Measurements from ENCODE around the gene RBM33. TPM values are rescaled to one million over a fixed set of nuclear protein-coding genes. Genes with fewer than 3 reads are reported as not detected.

RBM33 gene
- total RNA-seq, 1 donor from 2014 or later = 73.2 TPM

DNA sequence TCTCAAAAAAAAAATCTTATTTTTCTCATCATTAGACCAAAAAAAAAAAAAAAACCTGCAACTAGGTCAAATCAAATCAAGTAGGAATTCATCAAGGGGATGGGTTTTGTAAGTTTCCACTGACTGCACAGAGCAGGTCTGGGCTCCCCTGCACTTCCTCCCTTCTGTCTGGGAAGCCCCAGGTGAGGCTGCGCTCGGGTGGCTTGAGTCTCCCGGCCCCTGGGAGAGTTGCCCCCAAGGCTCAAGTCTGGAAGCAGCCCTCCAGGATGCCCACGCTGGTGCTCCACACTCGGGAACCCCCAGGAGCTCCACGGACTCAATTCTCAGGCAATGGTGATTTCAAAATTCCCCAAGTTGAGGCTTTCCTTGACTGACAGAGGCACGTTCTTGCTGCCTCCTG lies 41.7 kb upstream of the RBM33 start:
- Mint-ChIP-seq H3K9me3 (peaks cover 6% of the 10 kb centered on the region), H3K36me3 (ENCODE audit: low read depth) (peaks cover 8% of the 10 kb centered on the region), H3K4me1 (peaks cover 6% of the 10 kb centered on the region), H3K27me3 (ENCODE audit: low read depth) (peaks cover 12% of the 10 kb centered on the region), H3K27ac (ENCODE audit: unreplicated experiment) (no peak overlapping the region), H3K4me3 (no peak overlapping the region)
- no peak for DNase-seq (ENCODE audit: low read depth, low spot score)
- TF ChIP-seq, protein P1, sequence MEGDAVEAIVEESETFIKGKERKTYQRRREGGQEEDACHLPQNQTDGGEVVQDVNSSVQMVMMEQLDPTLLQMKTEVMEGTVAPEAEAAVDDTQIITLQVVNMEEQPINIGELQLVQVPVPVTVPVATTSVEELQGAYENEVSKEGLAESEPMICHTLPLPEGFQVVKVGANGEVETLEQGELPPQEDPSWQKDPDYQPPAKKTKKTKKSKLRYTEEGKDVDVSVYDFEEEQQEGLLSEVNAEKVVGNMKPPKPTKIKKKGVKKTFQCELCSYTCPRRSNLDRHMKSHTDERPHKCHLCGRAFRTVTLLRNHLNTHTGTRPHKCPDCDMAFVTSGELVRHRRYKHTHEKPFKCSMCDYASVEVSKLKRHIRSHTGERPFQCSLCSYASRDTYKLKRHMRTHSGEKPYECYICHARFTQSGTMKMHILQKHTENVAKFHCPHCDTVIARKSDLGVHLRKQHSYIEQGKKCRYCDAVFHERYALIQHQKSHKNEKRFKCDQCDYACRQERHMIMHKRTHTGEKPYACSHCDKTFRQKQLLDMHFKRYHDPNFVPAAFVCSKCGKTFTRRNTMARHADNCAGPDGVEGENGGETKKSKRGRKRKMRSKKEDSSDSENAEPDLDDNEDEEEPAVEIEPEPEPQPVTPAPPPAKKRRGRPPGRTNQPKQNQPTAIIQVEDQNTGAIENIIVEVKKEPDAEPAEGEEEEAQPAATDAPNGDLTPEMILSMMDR (conservative IDR thresholded peaks at IDR 0.05) = no peak

DNA sequence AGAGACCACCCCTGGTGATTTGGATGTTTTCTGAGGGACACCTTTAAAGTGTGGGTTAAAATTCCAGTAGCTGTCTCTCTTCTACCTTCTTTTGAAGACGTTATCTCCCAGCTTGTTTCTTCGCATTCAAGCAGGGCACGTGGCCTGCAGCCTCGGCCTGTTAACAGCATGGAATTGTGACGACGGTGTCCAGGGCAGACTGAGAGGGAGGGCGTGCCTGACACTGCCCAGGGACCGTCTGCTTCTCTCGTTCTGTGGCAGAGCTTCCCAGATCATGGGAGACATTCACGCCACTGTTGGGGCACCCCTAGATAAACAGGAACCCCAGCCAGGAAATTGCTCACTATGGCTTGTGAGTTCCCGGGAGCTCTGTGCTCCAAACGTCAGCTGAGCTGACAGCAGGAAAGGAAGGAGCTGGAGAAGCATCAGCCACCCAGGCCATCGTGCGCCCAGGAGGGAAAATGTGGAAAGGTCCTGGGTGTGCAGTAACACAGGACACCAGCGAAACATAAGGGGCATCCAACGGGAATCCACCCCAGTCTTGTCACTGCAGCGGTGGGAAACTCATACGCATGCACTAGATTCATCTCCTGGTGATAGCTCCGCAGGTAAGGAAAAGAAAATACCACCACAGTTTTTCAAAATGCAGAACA lies 41.1 kb upstream of the RBM33 start:
- Mint-ChIP-seq H3K36me3 (ENCODE audit: low read depth) (peaks cover 10% of the 10 kb centered on the region), H3K27me3 (ENCODE audit: low read depth) (peaks cover 12% of the 10 kb centered on the region), H3K4me1 (peaks cover 6% of the 10 kb centered on the region), H3K27ac (ENCODE audit: unreplicated experiment) (no peak overlapping the region), H3K9me3 (peaks cover 8% of the 10 kb centered on the region), H3K4me3 (no peak overlapping the region)
- TF ChIP-seq, protein P1 (conservative IDR thresholded peaks at IDR 0.05) = no peak
- no peak for DNase-seq (ENCODE audit: low read depth, low spot score)

DNA sequence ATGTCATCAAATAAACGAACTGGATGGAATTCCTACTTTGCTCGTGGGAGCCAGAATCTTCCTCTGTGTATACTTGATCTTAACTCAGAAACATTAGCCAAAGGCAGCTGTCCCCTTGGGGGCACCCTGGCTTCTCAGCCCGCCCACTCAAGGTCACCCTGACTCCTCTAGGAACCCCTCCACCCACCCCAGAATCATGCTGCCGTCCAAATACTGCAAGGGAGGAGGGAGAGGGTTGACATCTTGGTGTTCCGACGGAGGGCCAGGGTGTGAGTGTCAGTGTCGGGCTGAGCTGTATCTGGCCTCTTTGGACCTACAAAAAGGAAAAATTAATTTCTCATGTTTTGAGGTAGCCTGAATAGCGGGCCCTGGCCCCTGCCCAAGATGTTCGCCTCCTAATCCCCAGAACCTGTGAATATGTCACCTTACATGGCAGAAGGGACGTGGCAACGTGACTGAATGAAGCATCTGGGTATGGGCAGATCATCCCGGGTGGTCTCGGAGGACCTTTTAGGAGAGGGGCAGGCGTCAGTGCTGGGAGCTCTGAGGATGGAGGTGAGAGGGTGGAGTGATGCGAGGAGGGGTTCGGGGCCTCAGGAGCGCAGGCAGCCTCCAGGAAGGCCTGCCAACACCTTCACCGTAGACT lies 40.5 kb upstream of the RBM33 start:
- Mint-ChIP-seq H3K4me1 (peaks cover under 1% of the 10 kb centered on the region), H3K36me3 (ENCODE audit: low read depth) (peaks cover 10% of the 10 kb centered on the region), H3K27me3 (ENCODE audit: low read depth) (peaks cover 12% of the 10 kb centered on the region), H3K9me3 (peaks cover 8% of the 10 kb centered on the region), H3K4me3 (no peak overlapping the region), H3K27ac (ENCODE audit: unreplicated experiment) (no peak overlapping the region)
- TF ChIP-seq, protein P1 (conservative IDR thresholded peaks at IDR 0.05) = no peak
- DNase-seq (ENCODE audit: low read depth, low spot score) = no peak

DNA sequence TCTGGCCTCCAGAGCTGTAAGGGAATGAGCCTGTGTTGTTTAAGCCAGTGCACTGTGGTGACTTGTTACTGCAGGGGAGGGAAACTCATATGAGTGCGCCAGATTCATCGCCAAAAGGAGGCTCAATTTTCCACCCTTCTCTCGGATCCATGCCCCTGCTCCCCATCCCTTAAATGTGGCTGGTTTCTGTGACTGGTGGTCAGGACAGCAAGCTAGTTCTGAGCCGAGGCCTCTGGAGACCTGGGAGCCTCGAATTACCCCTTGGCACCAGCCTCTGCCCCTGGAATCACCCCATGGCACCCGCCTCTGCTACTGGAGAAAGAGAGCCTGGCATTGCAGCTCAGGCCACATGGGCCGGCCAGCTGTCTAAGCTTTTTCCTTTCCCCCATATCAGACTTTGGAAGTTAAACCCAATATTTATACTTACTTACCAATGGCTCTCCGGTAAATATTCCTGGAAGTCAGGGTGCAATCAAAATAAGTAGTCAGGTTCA lies 39.9 kb upstream of the RBM33 start:
- peaks cover 8% of the 10 kb centered on the region for H3K9me3 Mint-ChIP-seq
- H3K4me3 Mint-ChIP-seq = no peak overlapping the region
- H3K27ac Mint-ChIP-seq (ENCODE audit: unreplicated experiment) = no peak overlapping the region
- no peaks in the 10 kb centered on the region for H3K4me1 Mint-ChIP-seq
- TF ChIP-seq, protein P1 (conservative IDR thresholded peaks at IDR 0.05) = no peak
- no peak for DNase-seq (ENCODE audit: low read depth, low spot score)
- H3K27me3 Mint-ChIP-seq (ENCODE audit: low read depth) = peaks cover 8% of the 10 kb centered on the region
- peaks cover 10% of the 10 kb centered on the region for H3K36me3 Mint-ChIP-seq (ENCODE audit: low read depth)

DNA sequence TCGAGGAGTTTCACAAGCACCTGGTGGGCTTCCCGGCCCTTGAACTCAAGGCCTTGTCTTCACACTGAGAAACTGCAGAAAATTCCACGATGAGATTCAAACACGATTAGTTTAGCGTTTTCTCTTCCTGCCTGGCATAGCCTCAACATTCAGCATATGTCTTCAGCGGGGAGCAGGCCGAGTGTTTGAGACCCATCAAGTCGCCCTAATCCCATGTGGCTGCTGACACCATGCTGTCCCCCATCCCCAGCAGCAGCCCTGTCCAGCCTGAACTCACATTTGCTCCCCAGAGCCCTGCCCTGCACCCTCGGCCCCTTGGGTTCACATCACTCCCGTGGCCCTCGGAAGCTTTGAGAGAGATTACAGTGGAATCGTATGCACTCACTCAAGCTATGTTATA lies 35.3 kb upstream of the RBM33 start:
- H3K4me1 Mint-ChIP-seq = no peaks in the 10 kb centered on the region
- peaks cover 8% of the 10 kb centered on the region for H3K9me3 Mint-ChIP-seq
- TF ChIP-seq, protein P1 (conservative IDR thresholded peaks at IDR 0.05) = no peak
- no peak overlapping the region for H3K27ac Mint-ChIP-seq (ENCODE audit: unreplicated experiment)
- H3K27me3 Mint-ChIP-seq (ENCODE audit: low read depth) = no peaks in the 10 kb centered on the region
- DNase-seq (ENCODE audit: low read depth, low spot score) = no peak
- H3K4me3 Mint-ChIP-seq = no peak overlapping the region
- H3K36me3 Mint-ChIP-seq (ENCODE audit: low read depth) = peaks cover 11% of the 10 kb centered on the region

Measured in neural crest cell (in vitro differentiated cells).